H1 (cell line): ENCODE results near the gene TDRD3. TPM values are rescaled to one million over a fixed set of nuclear protein-coding genes. Genes with fewer than 3 reads are reported as not detected.
A peak's percentile ranks its signal among the peaks of the same experiment; 100 is the strongest.

Source experiments
- CTCF ChIA-PET: fragments of 300-600 bp; sonication (Branson Sonifier 250); formaldehyde crosslinking; loops from one replicate; lab custom pipeline; 2021; ENCODE audit not compliant: partially characterized antibody; lab: Charles Lee
- POLR2A ChIA-PET: fragments of 300-600 bp; sonication (Branson Sonifier 250); formaldehyde crosslinking; loops from one replicate; lab custom pipeline; 2021; ENCODE audit warnings: inconsistent platforms; ENCODE audit not compliant: partially characterized antibody; lab: Charles Lee
- DNase-seq, 2 experiments: peaks; one replicate each; pipeline versions ENCODE4 v3.0.0 to v3.0.0-alpha.2; 2010 to 2022; ENCODE audit warnings: low spot score in 2 of 2, low read depth in 1 of 2, mixed read lengths in 1 of 2
- FAIRE-seq: peaks from 2 replicates; lab custom pipeline; 2011; peaks lifted over from hg19 to GRCh38; lab: Jason Lieb, UNC
- H2AFZ ChIP-seq: 2 replicates; pipeline ENCODE4 v1.8.1; 2012; ENCODE audit warnings: low read length, inconsistent platforms
- H2AK5ac ChIP-seq: 2 replicates; pipeline ENCODE4 v1.6.1; 2013; ENCODE audit warnings: low read depth, low read length
- H2BK120ac ChIP-seq: replicated peaks from 2 replicates; pipeline ENCODE3; 2013; ENCODE audit warnings: low read depth, low read length, inconsistent platforms
- H2BK12ac ChIP-seq: 2 replicates; pipeline ENCODE4 v1.6.1; 2013; ENCODE audit warnings: low read depth, low read length
- H2BK15ac ChIP-seq: 2 replicates; pipeline ENCODE4 v1.6.1; 2013; ENCODE audit warnings: low read length
- H2BK20ac ChIP-seq: 2 replicates; pipeline ENCODE4 v1.6.1; 2013; ENCODE audit warnings: low read length
- H2BK5ac ChIP-seq: 2 replicates; pipeline ENCODE4 v1.6.1; 2013; ENCODE audit warnings: low read depth, low read length
- H3K14ac ChIP-seq: 2 replicates; pipeline ENCODE4 v1.6.1; 2013; ENCODE audit warnings: inconsistent platforms; ENCODE audit not compliant: insufficient read length
- H3K18ac ChIP-seq: 2 replicates; pipeline ENCODE4 v1.6.1; 2013; ENCODE audit warnings: low read length; ENCODE audit errors: extremely low read depth
- H3K23ac ChIP-seq: 2 replicates; pipeline ENCODE4 v1.6.1; 2013; ENCODE audit warnings: inconsistent platforms; ENCODE audit not compliant: insufficient read length
- H3K23me2 ChIP-seq: 2 replicates; pipeline ENCODE4 v1.6.1; 2013; ENCODE audit warnings: low read depth, low read length
- H3K27ac ChIP-seq: 2 replicates; pipeline ENCODE4 v1.6.1; 2011; ENCODE audit warnings: low read depth, low read length, inconsistent platforms
- H3K27me3 ChIP-seq, 4 experiments: replicated peaks in 1 of 4; 1 replicate in 1 of 4; 2 replicates in 3 of 4; pipeline versions ENCODE4 v1.6.1 to v1.8.1; 2011 to 2013; ENCODE audit warnings: low read length in 3 of 4, mild to moderate bottlenecking in 3 of 4, inconsistent platforms in 2 of 4, mixed read lengths in 2 of 4, moderate library complexity in 1 of 4; ENCODE audit not compliant: control insufficient read depth in 3 of 4, insufficient read depth in 3 of 4; ENCODE audit errors: extremely low read depth in 1 of 4
- H3K36me3 ChIP-seq, 4 experiments: 2 replicates each; pipeline versions ENCODE4 v1.6.1 to v1.8.1; 2011 to 2013; ENCODE audit warnings: mild to moderate bottlenecking in 4 of 4, low read length in 3 of 4, moderate library complexity in 2 of 4, control low read depth in 1 of 4, inconsistent platforms in 1 of 4; ENCODE audit not compliant: insufficient read depth in 4 of 4, control insufficient read depth in 2 of 4
- H3K4ac ChIP-seq: replicated peaks from 2 replicates; pipeline ENCODE3; 2013; ENCODE audit warnings: low read length, low read depth, mixed read lengths, inconsistent platforms; ENCODE audit not compliant: insufficient read length
- H3K4me1 ChIP-seq, 4 experiments: replicated peaks in 1 of 4; 1 replicate in 1 of 4; 2 replicates in 3 of 4; pipeline versions ENCODE4 v1.6.1 to v1.8.1; 2011 to 2013; ENCODE audit warnings: low read length in 3 of 4, inconsistent platforms in 2 of 4, mixed read lengths in 1 of 4; ENCODE audit not compliant: insufficient read depth in 4 of 4, control insufficient read depth in 3 of 4
- H3K4me2 ChIP-seq, 2 experiments: 2 replicates each; pipeline versions ENCODE4 v1.6.1 to v1.8.1; 2011 to 2013; ENCODE audit warnings: low read depth in 2 of 2, low read length in 2 of 2, control low read depth in 1 of 2, inconsistent platforms in 1 of 2, mild to moderate bottlenecking in 1 of 2; ENCODE audit not compliant: insufficient read depth in 1 of 2
- H3K4me3 ChIP-seq, 4 experiments: fragments of 200-600, 300-600 bp in 1 of 4; sonication (generic), shearing (Covaris generic), sonication (Bioruptor Twin) in 1 of 4; 2 replicates each; pipeline versions ENCODE4 v1.5.1 to v1.8.1; 2011 to 2016; ENCODE audit warnings: low read length in 4 of 4, low read depth in 3 of 4, control low read depth in 2 of 4, inconsistent platforms in 2 of 4, mild to moderate bottlenecking in 2 of 4, mixed read lengths in 1 of 4, moderate library complexity in 1 of 4; ENCODE audit not compliant: insufficient read depth in 2 of 4; ENCODE audit errors: extremely low read depth in 1 of 4
- H3K56ac ChIP-seq: replicated peaks from 2 replicates; pipeline ENCODE3; 2013; ENCODE audit warnings: low read depth, mild to moderate bottlenecking, mixed read lengths, low read length, inconsistent platforms; ENCODE audit not compliant: insufficient read length
- H3K79me1 ChIP-seq: 2 replicates; pipeline ENCODE4 v1.6.1; 2013; ENCODE audit warnings: low read depth, low read length, control low read depth
- H3K79me2 ChIP-seq, 2 experiments: 2 replicates each; pipeline versions ENCODE4 v1.6.1 to v1.8.1; 2012 to 2013; ENCODE audit warnings: low read length in 2 of 2, mild to moderate bottlenecking in 2 of 2, inconsistent platforms in 1 of 2; ENCODE audit not compliant: insufficient read depth in 2 of 2, control insufficient read depth in 1 of 2
- H3K9ac ChIP-seq, 4 experiments: replicated peaks in 1 of 4; 1 replicate in 1 of 4; 2 replicates in 3 of 4; pipeline versions ENCODE4 v1.6.1 to v1.8.1; 2011 to 2013; ENCODE audit warnings: low read depth in 3 of 4, low read length in 3 of 4, control low read depth in 2 of 4, mild to moderate bottlenecking in 2 of 4, moderate library complexity in 2 of 4, inconsistent platforms in 1 of 4; ENCODE audit errors: extremely low read depth in 1 of 4
- H3K9me3 ChIP-seq, 2 experiments: 2 replicates each; pipeline versions ENCODE4 v1.6.1 to v1.8.1; 2012 to 2013; ENCODE audit warnings: mild to moderate bottlenecking in 2 of 2, moderate library complexity in 2 of 2, control low read depth in 1 of 2, inconsistent platforms in 1 of 2, low read depth in 1 of 2, low read length in 1 of 2, mixed read lengths in 1 of 2; ENCODE audit not compliant: insufficient read depth in 2 of 2
- H4K20me1 ChIP-seq, 2 experiments: replicated peaks in 1 of 2; 2 replicates each; pipeline versions ENCODE3 to v1.8.1; 2011 to 2013; ENCODE audit warnings: inconsistent platforms in 2 of 2, low read length in 2 of 2, mild to moderate bottlenecking in 1 of 2; ENCODE audit not compliant: insufficient read depth in 2 of 2, control insufficient read depth in 1 of 2
- H4K5ac ChIP-seq: 2 replicates; pipeline ENCODE4 v1.6.1; 2013; ENCODE audit warnings: low read length, low read depth, mixed read lengths, inconsistent platforms; ENCODE audit not compliant: insufficient read length
- H4K8ac ChIP-seq: 2 replicates; pipeline ENCODE4 v1.8.0; 2013; ENCODE audit warnings: mild to moderate bottlenecking, moderate library complexity, low read length, inconsistent platforms; ENCODE audit not compliant: insufficient read depth; ENCODE audit errors: extremely low read depth
- H4K91ac ChIP-seq: replicated peaks from 2 replicates; pipeline ENCODE3; 2013; ENCODE audit warnings: low read length, mixed read lengths, inconsistent platforms; ENCODE audit not compliant: insufficient read length
- JUND ChIP-seq: IDR thresholded peaks from 2 replicates; pipeline ENCODE4 v1.6.1; 2011; ENCODE audit warnings: mild to moderate bottlenecking, improper control_type of control experiment, low read length
- WGBS, 2 experiments: shearing (Covaris generic) in 1 of 2; methylation state at CpG; one replicate each; pipeline versions ENCODE4 v1.1.6 to v1.1.7; 2013 to 2015; ENCODE audit warnings: low lambda C conversion rate in 2 of 2, mixed read lengths in 2 of 2, inconsistent platforms in 1 of 2, low coverage in 1 of 2, missing lambda C conversion rate in 1 of 2; ENCODE audit not compliant: insufficient replicate concordance in 2 of 2, insufficient coverage in 1 of 2, insufficient read length in 1 of 2; ENCODE audit errors: extremely low coverage in 1 of 2, missing lambda C conversion rate in 1 of 2; 5-methylcytosine and 5-hydroxymethylcytosine counted together
- polyA plus RNA-seq, 7 experiments: library from polyadenylated mRNA; depleted of rRNA in 3 of 7; stranded (reverse) in 5 of 7; unstranded in 2 of 7; fragments of >200 nt in 5 of 7; fragments of 200-250 nt in 2 of 7; gene quantifications; 1 replicate in 5 of 7; 2 replicates in 1 of 7; 4 replicates in 1 of 7; pipeline versions ENCODE4 v1.2.1 to v1.2.3, GENCODE V29; 2011 to 2013; ENCODE audit warnings: missing spikeins in 2 of 7, mixed read lengths in 2 of 7
- total RNA-seq: library from RNA; stranded (reverse); fragmentation: NEBNext Ultra II Directional; extraction: Animal tissue kit (Norgen Biotek cat#: 25700); gene quantifications from 2 replicates; pipeline ENCODE4 v1.2.1, GENCODE V29; 2021

The TDRD3 gene
- total and polyA plus RNA-seq, 2 of the 8 experiments (the other 6 are each of a cell fraction or from before 2014, with no cell fraction given), result 2.5 to 14.7 TPM

DNA sequence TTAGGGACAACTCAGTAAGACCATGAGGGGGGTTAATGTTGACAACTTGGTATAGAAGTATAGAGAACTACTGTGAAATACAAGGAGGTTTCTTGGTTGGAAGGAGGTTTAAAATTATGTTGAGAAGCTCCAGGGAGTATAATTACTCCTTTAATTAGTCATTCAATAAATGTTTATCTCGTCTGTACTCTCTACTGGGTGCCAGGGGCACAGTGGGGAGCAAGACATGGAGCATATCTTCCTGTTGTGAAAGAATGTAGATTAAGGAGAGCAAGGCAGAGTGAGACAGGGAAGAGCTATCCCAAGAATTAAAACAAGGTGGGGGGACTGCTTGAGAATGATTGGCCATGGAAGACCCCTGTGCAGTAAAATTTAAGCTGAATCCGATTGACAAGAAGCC, 33.7 kb upstream of the TDRD3 start:
- CTCF ChIA-PET, result interaction anchor here (0.8 to 1.0 kb wide), 2 partner anchors 17 to 971 kb away, joined by 3 read pairs; no protein-coding TSS in a partner anchor

More for the DNA sequence above, 33.7 kb upstream of the TDRD3 start:
- Histone ChIP-seq H3K4me2 (no peak overlapping the region), H2BK12ac (no peak overlapping the region), H2BK5ac (no peak overlapping the region), H2BK20ac (no peak overlapping the region), H3K14ac (no peak overlapping the region), H3K27ac (no peak overlapping the region), H4K8ac (no peak overlapping the region), H2BK15ac (no peak overlapping the region), H3K23ac (no peak overlapping the region), H3K23me2 (no peaks in the 10 kb centered on the region), H2BK120ac (no peak overlapping the region), H4K20me1 (no peaks in the 10 kb centered on the region), H3K9me3 (no peaks in the 10 kb centered on the region), H3K36me3 (no peaks in the 10 kb centered on the region), H2AK5ac (no peak overlapping the region), H3K79me1 (no peaks in the 10 kb centered on the region), H3K4me3 (no peak overlapping the region), H3K4ac (no peak overlapping the region), H3K56ac (peak overlapping the region; percentile 6), H3K4me1 (no peaks in the 10 kb centered on the region), H3K27me3 (no peaks in the 10 kb centered on the region), H4K5ac (no peak overlapping the region), H2AFZ (no peak overlapping the region), H3K18ac (no peak overlapping the region), H3K9ac (no peak overlapping the region), H4K91ac (no peak overlapping the region), H3K79me2 (no peaks in the 10 kb centered on the region)
- 71% methylated on average over 2 of the region's 2 CpGs; no CpG with 5 or more reads in 1 of the 2 experiments for WGBS, 2 experiments
- no peak for TF ChIP-seq JUND
- DNase-seq (no peak), FAIRE-seq (no peak)
- POLR2A ChIA-PET, result no interaction called here
